Fibroblast of skin of left biceps (primary cell): ENCODE data around the gene SRBD1.

Source experiments
- DNase-seq, 2 experiments: peaks; one replicate each; pipeline ENCODE4 v3.0.0-alpha.2; 2013; ENCODE audit warnings: low read depth in 2 of 2

The SRBD1 gene

DNA sequence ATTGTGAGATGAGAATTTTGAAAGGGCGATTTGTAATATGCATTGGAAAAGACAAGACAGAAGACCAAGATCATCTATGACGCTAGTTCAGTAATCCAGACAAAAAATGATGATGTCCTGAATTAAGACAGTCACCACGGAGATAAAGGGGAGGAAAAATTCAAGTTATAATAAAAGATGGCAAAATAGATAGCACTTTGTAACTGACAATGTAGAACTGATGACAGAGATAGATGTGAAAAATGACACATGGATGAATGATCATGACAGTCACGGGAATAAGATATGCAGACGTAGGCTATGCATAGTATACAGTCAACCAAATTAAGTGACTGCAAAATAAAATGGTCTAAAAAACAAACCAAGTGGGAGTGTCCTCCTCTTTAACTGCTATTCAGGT is 59.2 kb downstream of the SRBD1 start:
- no peak for DNase-seq

DNA sequence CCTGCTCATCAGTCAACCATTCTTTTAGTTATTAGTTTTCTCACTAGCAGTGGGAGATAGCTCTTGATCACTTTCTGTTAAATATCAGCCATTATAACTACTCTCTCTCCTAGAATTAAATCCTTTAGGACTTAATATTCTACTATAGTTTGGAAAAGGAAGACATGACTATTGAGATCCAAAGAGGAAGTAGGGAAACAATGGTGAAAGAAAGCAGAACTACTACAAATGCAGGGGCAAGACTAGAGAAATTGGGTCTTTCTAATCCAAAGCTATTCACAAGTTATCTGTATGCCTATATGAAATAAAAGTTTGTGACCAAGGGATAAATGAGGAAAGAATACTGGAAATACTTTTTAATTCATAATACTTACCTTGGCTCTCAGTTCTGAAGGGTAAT is 65.1 kb downstream of the SRBD1 start:
- DNase-seq, result no peak

DNA sequence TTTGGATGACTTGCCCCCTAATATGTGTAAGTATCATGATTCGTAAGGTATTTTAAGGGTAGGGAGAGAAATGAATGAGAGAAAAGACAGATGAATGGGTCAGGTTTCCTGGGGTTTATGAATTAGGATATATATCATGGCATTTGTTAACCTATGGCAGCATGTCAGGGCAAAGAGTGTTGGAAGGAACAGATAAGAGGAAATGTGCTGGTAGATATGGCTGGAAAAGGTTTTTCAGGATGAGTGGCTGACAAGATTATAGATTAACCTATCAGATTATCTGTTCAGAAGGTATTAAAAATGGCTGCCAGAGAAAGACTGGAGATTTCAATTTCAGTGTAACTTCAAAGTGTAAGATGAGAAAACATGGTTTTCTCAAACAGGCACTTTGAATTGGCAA is 67.8 kb downstream of the SRBD1 start:
- no peak for DNase-seq

DNA sequence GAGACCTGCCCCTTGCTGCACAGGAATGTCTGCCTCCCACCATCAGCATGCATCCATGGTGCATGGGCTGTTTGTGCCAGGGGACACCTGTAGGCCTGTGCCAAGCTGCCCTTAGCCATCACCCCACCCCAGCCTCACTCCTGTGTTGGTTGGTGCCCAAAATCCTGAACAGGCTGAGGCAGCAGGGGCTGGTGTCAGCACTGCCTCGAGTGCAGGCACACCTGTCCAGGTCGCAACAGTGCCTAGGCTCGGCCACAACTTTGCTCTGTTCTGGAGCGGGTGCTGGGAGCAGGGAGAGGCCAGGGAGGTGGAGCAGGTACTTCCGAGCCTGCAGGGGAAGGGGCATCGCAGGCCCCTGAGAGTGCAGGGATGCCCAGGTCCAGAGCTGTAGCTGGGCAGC is 69.1 kb downstream of the SRBD1 start:
- DNase-seq, result no peak

DNA sequence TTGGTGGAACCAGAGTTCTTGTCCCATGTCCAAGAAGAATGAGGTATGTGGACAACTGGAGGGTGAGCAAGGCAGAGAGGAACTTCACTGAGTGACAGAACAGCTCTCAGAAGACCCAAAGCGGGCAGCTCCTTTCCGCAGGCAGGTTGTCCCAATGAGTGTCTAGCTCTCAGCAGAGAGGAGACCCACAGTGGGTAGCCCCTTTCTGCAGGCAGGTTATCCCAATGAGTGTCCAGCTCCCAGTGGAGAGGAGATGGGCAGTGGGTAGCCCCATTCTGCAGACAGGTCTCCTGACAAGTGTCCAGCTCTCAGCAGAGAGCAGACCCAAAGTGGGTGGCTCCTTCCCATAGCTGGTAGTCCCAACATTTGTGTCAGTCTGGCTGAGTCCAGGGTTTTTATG is 69.6 kb downstream of the SRBD1 start:
- no peak for DNase-seq

DNA sequence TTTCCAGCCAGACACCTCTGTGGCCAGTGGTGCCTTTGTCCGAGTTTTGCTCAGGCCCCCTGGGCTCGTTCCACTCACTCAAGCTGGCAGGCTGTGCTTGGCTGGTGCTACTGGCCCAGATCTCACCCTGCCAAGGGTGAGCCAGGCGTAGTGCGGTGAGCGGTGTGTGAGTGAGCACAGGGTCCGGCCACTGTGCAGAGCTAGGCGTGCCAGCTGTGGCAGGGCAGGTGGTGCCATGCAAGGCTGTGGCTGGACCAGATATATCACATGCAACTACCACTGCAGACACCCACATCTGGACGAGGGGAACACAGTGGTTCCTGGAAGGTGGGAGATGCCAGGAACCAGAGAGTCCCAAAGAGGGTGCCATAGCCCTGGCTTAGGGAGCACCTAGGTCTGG is 70.1 kb downstream of the SRBD1 start:
- no peak for DNase-seq

DNA sequence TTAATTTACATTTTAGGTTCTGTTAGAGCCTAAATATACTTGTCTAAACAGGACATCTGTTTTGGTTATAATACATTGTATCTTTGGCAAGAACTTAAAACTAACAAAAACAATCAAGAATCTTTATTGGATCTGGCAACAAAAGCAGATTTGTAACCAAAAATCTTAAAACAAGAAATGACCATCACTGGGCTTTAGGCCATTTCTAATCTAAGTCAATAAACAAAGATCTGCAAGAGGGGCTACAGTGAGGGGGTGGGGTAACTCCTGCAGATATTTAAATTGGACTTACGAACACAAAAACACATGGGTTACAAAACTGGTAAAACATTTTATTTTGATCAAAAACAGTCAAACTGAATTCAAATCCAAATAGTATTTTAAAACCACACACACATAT is 77.3 kb downstream of the SRBD1 start:
- DNase-seq, result no peak

DNA sequence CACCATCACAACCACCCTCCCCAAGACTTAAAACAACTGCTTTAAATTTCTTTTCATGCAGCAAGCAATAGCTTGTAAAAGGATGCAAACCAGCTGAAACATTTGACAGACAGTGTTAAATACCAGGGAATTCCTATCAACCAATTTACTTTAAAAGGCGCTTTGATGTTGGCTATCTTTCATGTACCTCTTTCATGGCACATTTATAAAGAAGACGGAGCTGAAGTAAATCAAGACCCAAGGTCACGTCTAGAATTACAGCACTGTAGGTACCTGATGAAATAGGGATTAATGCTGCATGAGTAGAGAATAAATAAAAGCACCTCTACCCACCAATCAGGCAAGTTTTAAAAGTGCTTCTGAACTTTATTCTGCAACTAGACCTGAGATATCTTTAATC is 78.9 kb downstream of the SRBD1 start:
- DNase-seq, result no peak

DNA sequence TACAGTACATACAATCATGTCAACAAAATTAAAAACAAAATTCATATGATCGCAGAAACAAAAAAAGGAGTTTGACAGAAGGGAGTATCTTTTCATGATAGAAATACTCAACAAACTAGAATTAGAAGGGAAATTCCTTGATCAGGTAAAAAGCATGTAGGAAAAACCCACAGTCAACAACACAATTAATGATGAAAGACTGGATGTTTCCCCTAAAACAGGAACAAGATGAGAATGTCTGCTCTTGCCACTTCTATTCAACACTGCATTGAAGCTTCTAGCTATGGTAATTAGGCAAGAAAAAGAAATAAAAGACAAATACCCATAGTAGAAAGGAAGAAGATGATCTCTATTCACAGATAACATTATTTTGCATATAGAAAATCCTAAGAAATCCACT is 87.1 kb downstream of the SRBD1 start:
- no peak for DNase-seq

DNA sequence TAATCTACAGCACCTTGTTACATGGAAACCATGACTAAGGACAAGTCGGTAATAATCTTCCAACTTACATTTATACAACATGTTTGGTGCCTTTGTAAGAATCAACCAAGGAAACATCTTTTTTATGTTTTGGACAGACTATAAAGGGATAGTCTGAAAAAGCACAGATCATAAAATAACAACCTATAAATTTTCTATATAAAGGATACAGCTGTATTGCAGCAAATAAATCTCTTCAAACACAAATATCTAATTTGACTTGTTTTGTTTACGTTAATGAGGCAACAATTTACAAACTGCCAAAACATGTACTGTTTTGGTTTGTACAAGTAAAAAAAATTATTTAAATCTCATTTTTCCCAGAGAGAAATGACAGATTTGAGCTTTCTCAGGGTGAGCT is 92.5 kb downstream of the SRBD1 start:
- no peak for DNase-seq

DNA sequence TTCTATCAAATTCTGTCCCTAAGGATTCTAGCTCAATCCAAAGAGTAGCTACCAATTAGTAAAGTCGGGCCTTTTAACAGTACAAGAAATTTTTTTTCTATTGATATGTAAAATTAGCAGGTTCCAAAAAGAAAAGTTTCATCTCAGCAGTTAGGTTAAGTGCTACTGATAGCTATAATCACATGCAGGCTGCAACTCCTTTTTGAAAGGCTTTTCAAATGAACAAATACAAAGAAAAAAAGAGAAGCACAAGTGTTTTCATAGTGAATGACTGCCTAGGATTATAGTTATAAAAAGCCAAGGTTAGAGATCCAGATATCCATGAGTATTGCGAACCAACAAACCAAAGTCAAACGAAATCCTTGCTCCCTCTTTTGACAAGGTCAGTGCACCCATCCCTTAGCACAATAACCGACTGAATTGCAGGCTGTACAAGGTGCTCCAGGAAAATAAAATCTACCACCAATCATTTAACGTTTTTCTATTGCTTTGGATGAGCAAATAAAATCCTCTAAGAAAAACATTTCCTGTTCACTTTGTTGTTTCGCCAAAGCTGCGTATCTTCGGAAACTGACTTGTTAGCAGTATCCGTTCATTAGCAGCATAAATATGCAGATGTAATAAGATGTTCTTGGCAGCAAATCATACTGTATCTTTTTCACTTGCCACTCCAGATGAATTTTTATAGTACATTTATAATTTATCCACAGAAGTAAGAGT is 100.2 kb downstream of the SRBD1 start:
- DNase-seq, result no peak

DNA sequence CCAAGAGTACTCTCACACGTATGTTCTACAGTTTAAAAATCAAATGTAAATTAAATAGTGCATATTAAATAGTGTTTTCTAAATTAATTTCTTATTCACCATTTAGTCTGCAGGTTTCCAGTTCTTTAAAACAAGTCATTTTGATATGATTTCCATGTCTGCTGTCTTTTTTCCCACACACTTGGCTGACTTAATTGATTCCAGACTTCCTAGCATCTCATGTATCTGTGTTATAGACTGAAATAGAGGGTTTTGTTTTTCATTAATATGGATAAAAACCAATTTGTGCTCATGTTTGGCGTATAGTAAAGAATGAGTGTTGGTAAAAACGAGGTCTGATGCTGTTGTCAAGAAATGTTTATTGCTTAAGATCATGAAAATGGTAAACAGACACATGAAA is 104.3 kb downstream of the SRBD1 start:
- no peak for DNase-seq

DNA sequence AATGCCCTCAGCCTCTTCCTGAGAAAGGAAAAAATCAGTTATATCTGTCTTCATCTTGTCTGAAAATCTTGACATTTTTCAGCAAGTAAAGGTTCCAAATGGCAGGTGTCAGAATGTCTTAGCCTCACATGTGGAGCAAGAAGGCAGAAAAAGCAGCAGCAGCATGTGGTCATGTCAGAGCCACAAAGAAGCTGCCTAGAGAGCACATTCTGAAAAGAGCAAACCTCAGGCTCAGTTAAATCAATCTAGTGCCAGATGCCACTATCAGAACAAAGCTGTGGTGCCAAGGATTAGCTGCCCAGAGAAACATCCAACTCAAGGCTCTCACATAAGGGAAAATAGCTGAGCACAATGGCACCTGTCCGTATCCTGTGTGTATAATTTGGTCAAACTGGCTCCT is 105.9 kb downstream of the SRBD1 start:
- DNase-seq, result no peak

DNA sequence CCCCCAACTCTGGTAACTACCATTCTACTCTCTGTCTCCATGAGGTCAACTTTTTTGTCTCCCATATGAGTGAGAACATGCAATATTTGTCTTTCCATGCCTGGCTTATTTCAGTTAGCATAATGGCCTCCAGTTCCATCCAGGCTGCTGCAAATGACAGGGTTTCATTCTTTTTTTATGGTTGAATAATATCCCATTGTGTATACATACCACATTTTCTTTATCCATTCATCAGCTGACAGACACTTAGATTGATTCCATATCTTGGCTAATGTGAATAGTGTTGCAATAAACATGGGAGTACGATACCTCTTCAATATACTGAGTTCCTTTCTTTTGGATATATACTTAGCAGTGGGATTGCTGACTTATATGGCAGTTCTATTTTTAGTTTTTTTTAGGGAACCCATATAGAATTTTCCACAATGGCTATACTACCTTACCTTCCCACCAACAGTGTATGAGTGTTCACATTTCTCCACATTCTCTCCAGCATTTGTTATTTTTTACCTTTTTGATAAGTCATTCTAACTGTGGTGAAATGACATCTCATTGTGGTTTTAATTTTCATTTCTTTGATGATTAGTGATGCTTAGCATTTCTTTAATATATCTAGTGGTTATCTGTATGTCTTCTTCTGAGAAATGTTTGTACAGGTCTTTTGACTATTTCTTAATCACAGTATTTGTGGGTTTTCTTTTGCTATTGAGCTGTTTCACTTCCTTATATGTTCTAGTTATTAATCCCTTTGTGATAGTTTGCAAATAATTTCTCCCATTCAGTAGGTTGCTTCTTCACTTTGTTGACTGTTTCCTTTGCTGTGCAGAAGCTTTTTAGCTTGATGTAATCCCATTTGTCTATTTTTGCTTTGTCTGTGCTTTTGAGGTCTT is 112.2 kb downstream of the SRBD1 start:
- no peak for DNase-seq

DNA sequence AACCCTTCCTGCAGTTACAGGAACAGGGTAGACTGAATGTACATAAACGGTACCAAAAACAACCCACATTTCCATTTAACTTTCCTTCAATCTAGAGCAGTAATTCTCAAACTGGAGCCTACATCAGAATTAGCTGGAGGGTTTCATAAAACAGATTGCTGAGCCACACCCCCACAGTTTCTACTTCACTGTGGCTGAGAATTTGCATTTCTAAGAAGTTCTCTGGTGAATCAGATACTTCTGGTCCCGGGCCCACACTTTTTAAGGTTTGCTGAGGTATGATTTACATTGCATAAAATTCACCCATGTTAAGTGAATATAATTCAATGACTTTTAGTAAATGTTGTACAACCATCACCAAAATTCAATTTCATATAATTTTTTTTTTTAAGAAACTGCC is 113.7 kb downstream of the SRBD1 start:
- DNase-seq, result no peak

DNA sequence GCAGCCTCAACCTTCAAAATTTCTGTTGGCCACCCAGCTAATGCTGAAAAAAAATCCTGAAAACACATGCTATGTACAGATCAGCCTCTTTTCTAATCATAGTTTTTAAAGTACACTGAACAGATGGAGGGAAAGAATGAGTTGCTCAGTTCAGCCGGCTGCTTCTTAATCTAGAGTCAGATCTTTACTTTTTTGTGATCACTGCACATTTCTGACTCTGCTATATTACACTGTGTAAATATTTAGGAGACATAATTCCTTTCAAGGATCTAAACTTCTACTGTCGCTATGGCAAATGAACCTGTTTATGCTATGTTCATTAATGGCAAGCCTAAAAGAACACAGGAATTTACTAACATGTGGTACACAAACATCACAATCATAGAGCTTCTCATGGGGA is 114.2 kb downstream of the SRBD1 start:
- DNase-seq, result no peak

DNA sequence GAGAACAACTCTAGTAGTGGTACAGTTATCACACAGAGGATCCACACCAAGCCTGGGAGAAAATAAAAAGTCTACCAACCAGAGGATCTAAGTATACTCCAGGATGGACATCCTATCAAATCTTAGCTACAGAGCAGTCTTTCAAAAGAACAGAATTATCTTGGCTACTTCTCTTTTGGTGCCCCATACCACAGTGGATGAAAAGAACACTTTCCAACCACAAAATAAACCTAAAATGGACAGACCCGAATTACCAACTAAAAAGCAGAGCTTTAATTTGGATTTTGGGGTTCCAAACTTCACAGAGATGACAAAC is 116.1 kb downstream of the SRBD1 start:
- no peak for DNase-seq

DNA sequence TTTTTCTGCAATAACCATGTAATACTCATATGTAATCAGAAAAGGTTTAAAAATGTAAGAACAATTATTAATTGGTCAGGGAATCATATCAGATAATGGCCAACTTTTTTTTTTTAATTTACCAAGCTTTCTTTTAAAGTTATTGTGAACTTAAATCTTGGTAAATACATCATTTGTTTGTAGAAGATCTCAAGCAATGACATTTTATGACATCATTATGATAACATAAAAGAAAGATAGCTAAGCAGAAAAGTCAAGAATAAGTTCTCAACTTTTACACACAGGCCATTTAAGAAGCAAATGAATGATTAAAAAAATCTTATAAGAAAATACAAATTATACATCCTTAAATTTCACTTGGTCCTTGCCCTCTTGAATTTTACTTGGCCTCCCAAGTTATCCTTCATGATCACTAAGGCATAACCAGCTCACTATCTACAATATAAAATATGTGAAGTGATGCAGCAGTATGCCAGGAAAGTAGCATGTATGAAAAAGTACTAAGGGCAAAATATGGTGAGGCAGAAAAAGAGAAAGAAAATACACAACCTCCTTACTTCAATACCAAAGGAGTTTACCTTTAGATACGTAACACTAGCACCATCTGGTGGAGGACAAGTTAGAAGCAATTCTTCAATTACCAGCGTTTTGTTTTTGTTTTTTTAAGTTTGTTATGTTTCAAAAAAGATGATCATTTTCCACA is 116.6 kb downstream of the SRBD1 start:
- DNase-seq, result peak; percentile 28 to 30

DNA sequence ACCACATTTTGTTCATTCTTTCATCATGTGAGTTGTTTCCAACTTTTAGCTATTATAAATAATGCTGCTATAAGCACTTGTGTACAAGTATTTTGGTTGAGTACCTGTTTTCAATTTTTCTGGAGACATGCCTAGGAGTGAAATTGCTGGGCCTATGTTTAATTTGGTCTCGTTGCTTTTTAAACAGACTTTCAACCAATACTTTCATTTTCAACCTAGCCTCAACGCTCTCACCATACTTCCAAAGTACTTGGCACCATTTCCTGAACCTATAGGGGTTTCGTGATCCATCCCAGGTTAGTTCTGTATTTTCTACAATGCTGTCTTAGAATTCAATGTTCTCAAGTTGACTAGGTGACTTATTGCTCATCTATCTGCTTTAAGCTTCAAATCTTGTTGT is 126.1 kb downstream of the SRBD1 start:
- no peak for DNase-seq

DNA sequence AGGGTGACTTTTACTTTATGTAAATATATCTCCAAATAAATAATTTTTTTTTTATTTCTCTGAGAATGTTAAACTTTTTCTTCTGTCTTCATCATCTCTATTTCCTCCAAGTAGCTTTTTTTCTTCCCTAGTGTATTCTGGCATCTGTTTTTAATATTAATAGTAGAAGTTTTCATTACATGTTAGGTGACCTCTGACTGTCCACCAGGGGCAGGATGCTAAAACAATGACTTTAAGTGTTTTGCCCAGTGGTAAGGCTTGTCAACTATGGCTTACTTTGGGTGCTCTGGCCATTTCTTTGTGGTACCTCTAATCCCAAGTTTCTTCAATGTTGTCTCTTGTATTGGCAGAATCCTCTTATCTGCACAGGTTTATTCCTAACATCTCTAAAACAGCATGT is 127.1 kb downstream of the SRBD1 start:
- no peak for DNase-seq

DNA sequence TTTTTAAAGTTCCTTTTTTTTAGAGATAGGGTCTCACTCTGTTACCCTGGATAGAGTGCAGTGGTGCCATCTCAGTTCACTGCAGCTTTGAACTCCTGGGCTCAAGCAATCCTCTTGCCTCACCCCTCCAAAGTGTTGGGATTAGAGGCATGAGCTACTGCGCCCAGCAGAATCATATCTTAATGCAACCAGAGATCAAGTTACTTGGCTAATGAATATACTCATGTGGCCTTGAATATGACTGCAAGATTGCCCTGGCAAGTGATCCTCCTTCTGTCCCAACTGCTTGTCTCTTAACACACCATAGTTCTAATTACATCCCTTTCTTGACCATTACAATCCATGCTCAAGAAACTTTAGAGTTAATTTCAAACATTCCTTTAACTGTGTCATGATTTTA is 133.5 kb downstream of the SRBD1 start:
- DNase-seq, result no peak

DNA sequence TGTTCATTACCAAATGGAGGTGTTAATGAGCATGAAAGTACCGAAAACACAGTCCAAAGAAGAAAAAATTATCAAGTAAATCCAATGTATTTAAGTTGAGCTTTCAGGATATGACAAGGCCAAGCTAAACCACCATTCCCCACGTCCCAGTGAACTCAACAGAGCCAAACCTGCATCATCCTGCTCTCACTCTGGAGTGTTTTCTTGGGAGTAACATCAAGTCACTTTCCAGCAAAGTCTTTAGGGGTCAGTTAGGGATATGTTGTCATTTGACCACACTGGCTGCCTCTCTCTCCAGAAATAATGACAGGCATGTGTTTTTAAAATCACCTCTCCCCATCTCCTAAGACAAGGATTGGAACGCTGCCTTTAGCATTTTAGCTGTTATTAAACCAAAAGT is 140.5 kb downstream of the SRBD1 start:
- no peak for DNase-seq
